ENCODE measurements around the gene SV2C.

GRCh38 chr5:76210946-76211345 lies 127.8 kb downstream of the SV2C start:
- TF ChIP-seq FEZF1 (tag by site-specific recombination; IDR thresholded peaks at IDR 0.05) = no peak
- TF ChIP-seq PRDM10 (tag by site-specific recombination; IDR thresholded peaks at IDR 0.05) = no peak
- TF ChIP-seq CTCF (tag by site-specific recombination; IDR thresholded peaks at IDR 0.05) = no peak
- TF ChIP-seq ZNF366 (tag by site-specific recombination; conservative IDR thresholded peaks at IDR 0.05) = no peak
- TF ChIP-seq HOXC10 (CRISPR knock-in tag; IDR thresholded peaks at IDR 0.05) = no peak
- no peak for TF ChIP-seq ZBTB20 (tag by site-specific recombination; IDR thresholded peaks at IDR 0.05)
- TF ChIP-seq ZNF501 (tag by site-specific recombination; IDR thresholded peaks at IDR 0.05) = no peak
- no peak for TF ChIP-seq TCF7L2 (IDR thresholded peaks at IDR 0.05; ENCODE audit: borderline replicate concordance, low read depth, low read length)

All from HEK293 (cell line).